ENCODE measurements around the gene KIF17.

DNA sequence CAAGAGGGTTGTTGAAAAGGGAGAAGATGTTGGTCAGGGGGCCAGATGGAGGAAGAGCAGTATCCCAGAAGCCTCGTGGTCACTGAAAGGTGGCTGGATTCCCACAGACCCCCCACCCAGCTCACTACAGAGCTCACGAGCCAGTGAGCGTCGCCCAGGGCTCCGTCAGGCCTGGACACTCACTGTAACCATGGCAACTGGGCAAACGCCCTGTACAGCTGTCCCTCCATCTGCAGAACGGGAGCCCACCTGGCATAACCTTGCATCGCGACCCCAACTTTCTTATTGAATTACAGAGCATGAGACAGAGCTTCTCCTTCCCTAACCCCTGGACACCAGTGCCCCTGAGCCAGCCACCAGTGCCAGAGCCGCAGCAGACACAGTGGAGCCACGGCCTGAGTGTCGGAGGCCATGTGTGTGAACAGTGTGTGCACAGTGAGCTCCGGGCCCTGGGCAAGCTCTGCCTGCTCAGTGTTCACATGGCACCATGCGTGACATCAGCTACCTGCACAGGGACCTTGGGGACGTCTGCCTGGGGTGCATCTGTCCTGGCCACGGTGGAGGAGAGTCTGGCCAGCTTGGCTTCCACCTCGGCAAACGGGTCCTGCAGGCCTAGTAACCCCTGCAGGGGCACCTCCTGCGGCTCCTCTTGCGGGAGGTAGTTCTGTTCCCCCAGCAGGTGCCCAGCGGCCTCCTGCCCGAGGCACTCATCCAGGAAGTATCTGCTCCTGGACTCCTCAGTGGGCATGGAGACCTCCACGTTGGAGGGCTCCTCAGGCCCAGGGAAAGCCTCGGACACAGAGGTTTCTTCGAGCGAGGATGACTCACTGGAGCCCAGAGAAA lies 30.7 kb downstream of the KIF17 start:
- TF ChIP-seq, protein P1, sequence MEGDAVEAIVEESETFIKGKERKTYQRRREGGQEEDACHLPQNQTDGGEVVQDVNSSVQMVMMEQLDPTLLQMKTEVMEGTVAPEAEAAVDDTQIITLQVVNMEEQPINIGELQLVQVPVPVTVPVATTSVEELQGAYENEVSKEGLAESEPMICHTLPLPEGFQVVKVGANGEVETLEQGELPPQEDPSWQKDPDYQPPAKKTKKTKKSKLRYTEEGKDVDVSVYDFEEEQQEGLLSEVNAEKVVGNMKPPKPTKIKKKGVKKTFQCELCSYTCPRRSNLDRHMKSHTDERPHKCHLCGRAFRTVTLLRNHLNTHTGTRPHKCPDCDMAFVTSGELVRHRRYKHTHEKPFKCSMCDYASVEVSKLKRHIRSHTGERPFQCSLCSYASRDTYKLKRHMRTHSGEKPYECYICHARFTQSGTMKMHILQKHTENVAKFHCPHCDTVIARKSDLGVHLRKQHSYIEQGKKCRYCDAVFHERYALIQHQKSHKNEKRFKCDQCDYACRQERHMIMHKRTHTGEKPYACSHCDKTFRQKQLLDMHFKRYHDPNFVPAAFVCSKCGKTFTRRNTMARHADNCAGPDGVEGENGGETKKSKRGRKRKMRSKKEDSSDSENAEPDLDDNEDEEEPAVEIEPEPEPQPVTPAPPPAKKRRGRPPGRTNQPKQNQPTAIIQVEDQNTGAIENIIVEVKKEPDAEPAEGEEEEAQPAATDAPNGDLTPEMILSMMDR (IDR thresholded peaks at IDR 0.05), result no peak
- no peak for TF ChIP-seq POLR2A (IDR thresholded peaks at IDR 0.05)

All from Peyer's patch (tissue), 4 donors.